GM12878 (cell line): Measurements from ENCODE around the gene CFL2.

ENCODE experiments used
- CTCF ChIP-seq, 3 experiments: IDR thresholded peaks in 2 of 3; conservative IDR thresholded peaks in 1 of 3; 2 replicates each; pipeline ENCODE4 v1.5.1; 2011; ENCODE audit warnings: low read depth in 3 of 3, low read length in 3 of 3, mild to moderate bottlenecking in 3 of 3, control low read depth in 2 of 3, moderate library complexity in 2 of 3, inconsistent platforms in 1 of 3, mixed read lengths in 1 of 3; ENCODE audit not compliant: control insufficient read depth in 2 of 3, insufficient read depth in 1 of 3; ENCODE audit errors: extremely low read depth in 1 of 3
- RAD21 ChIP-seq: IDR thresholded peaks from 2 replicates; pipeline ENCODE4 v1.6.1; 2011; ENCODE audit warnings: mild to moderate bottlenecking, low read depth, low read length, moderate library complexity; ENCODE audit not compliant: insufficient read depth
- REST ChIP-seq: IDR thresholded peaks from 2 replicates; pipeline ENCODE4 v1.6.1; 2012; ENCODE audit warnings: mild to moderate bottlenecking, low read depth, low read length

- TF ChIP-seq RAD21 (no peak), CTCF (IDR thresholded peaks at IDR 0.05 in 2 of 3, conservative IDR thresholded peaks at IDR 0.05 in 1 of 3; ENCODE audit: control insufficient read depth in 2 of 3, extremely low read depth in 1 of 3, insufficient read depth in 1 of 3, low read depth in 3 of 3, low read length in 3 of 3) (no peak), REST (no peak)
Observed at GRCh38 chr14:34665785-34666435, 48.5 kb downstream of the CFL2 start.
